Neural crest cell (in vitro differentiated cells): ENCODE results near the gene PRDM16. TPM values are rescaled to one million over a fixed set of nuclear protein-coding genes. Genes with fewer than 3 reads are reported as not detected.

Source experiments
- DNase-seq: peaks from one replicate; pipeline ENCODE4 v3.0.0; 2021; ENCODE audit warnings: low read depth, mixed read lengths, low spot score
- H3K27ac Mint-ChIP-seq: one replicate; pipeline ENCODE4 v1.8.0; 2021; ENCODE audit warnings: mild to moderate bottlenecking, mixed read lengths; ENCODE audit not compliant: unreplicated experiment
- H3K27me3 Mint-ChIP-seq: 2 replicates; pipeline ENCODE4 v1.8.0; 2021; ENCODE audit warnings: low read depth, mild to moderate bottlenecking, mixed read lengths
- H3K36me3 Mint-ChIP-seq: 2 replicates; pipeline ENCODE4 v1.8.0; 2021; ENCODE audit warnings: low read depth, mild to moderate bottlenecking, mixed read lengths
- H3K4me1 Mint-ChIP-seq: 2 replicates; pipeline ENCODE4 v1.8.0; 2021; ENCODE audit warnings: mixed read lengths
- H3K4me3 Mint-ChIP-seq: one replicate; pipeline ENCODE4 v1.8.0; 2021; ENCODE audit warnings: mild to moderate bottlenecking, mixed read lengths
- H3K9me3 Mint-ChIP-seq: 2 replicates; pipeline ENCODE4 v1.8.0; 2021; ENCODE audit warnings: mixed read lengths
- total RNA-seq: library from RNA; stranded (reverse); gene quantifications from 2 replicates; pipeline ENCODE4 v1.2.1, GENCODE V29; 2021
- TF ChIP-seq, protein P1 (sequence below): fragments of 200-600 bp; sonication (generic); conservative IDR thresholded peaks from 2 replicates; pipeline ENCODE4 v1.5.0; 2021; ENCODE audit warnings: antibody characterized with exemption, mild to moderate bottlenecking

The PRDM16 gene
- total RNA-seq, 1 donor from 2014 or later: 11.7 TPM

DNA sequence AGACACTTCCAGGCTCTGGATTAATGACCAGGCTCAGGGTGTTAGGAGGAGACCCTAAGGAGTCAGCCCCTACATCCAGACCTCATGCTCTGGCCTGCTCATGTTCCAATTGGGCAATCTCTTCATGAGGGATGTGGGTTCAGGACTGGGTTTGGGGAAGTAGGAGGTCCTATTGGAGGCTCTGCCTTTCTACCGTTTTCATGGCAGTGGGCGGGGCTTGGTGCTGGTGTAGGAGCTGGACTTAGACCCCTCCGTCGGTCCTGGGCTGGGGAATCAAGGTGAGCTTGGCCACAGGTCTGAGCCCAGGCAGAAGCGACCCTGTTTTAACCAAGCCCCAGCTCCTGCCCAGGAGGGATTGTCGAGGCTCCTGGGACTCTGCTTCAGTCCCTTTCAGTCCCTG lies 123.4 kb downstream of the PRDM16 start:
- Mint-ChIP-seq H3K27ac (no peak overlapping the region), H3K36me3 (no peaks in the 10 kb centered on the region), H3K4me1 (peaks cover 38% of the 10 kb centered on the region), H3K4me3 (no peak overlapping the region), H3K27me3 (peaks cover 3% of the 10 kb centered on the region), H3K9me3 (no peaks in the 10 kb centered on the region)
- DNase-seq: no peak
- TF ChIP-seq, protein P1, sequence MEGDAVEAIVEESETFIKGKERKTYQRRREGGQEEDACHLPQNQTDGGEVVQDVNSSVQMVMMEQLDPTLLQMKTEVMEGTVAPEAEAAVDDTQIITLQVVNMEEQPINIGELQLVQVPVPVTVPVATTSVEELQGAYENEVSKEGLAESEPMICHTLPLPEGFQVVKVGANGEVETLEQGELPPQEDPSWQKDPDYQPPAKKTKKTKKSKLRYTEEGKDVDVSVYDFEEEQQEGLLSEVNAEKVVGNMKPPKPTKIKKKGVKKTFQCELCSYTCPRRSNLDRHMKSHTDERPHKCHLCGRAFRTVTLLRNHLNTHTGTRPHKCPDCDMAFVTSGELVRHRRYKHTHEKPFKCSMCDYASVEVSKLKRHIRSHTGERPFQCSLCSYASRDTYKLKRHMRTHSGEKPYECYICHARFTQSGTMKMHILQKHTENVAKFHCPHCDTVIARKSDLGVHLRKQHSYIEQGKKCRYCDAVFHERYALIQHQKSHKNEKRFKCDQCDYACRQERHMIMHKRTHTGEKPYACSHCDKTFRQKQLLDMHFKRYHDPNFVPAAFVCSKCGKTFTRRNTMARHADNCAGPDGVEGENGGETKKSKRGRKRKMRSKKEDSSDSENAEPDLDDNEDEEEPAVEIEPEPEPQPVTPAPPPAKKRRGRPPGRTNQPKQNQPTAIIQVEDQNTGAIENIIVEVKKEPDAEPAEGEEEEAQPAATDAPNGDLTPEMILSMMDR: no peak

DNA sequence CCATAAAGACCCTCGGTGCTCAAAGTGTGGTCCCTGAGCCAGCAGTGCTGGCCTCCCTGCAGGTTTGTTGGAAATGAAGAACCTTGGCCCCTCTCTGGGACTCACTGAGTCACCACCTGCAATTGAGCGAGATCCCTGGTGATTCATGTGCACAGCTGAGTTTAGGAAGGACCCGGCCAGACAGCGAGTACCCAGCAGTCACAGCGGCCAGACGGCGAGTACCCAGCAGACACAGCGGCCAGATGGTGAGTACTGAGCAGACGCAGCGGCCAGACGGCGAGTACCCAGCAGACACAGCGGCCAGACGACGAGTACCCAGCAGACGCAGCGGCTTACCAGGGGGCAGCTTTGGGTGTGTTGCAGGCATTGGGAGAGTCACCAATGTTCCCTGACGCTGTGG lies 123.8 kb downstream of the PRDM16 start:
- H3K27ac Mint-ChIP-seq: no peak overlapping the region

DNA sequence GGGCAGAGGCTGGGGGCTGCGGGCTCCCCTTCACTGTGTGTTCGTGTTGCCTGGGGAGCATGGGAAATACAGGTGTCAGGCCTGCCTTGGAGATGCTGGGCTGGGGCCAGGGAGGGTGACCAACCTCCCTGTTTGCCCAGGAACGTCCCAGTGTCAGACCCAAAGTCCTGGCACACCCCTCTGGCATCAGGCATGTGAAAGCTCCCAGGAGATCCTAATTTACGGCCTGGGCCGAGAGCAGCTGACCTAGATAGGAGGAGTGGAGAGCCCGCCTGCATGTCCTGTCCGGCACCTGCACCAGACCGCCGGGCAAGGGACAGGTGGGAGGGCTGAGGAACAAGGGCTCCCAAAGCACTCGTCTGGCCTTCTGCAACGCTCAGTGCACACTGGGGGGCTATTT lies 124.8 kb downstream of the PRDM16 start:
- DNase-seq: no peak
- TF ChIP-seq, protein P1: no peak
- Mint-ChIP-seq H3K4me3 (no peak overlapping the region), H3K4me1 (peaks cover 37% of the 10 kb centered on the region), H3K27ac (no peak overlapping the region), H3K36me3 (no peaks in the 10 kb centered on the region), H3K27me3 (peaks cover 3% of the 10 kb centered on the region), H3K9me3 (no peaks in the 10 kb centered on the region)

More for the DNA sequence above, 123.8 kb downstream of the PRDM16 start:
- TF ChIP-seq, protein P1: no peak
- Mint-ChIP-seq H3K9me3 (no peaks in the 10 kb centered on the region), H3K36me3 (no peaks in the 10 kb centered on the region), H3K4me3 (no peak overlapping the region), H3K27me3 (peaks cover 3% of the 10 kb centered on the region), H3K4me1 (peaks cover 36% of the 10 kb centered on the region)
- DNase-seq: no peak

DNA sequence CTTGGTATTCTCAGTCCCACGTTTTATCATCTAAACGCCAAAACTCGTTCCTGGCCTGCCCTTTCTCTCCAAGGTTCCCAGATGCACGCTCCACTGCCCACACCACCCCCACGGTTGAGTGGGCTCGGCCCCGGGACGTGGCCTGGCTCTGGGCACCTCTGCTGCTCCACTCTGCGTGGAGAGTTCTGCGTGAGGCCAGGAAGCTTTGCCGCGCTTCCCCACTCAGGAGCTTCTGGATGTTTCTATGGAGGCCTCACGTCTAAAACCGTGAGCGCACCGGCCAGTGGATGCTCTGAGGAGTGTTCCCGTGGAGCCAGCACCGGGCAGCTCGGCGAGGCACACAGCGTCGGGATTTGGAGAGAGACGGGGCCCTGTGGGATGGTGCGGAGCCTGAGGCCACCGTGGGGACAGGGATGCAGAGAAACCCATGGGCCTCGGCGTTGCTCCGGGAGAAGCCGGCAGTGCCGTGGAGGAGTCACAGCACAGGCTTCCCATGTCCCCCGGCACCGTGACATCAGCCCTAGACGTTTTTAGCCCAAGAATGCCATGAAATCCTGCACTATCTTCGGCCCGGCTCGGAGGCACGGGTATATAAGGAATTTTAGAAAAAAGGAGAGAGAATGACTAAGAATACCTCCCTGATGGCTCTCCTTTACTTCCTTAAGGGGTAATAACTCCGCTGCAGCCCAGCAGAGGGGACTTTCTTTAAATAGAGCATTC lies 125.9 kb downstream of the PRDM16 start:
- no peak for DNase-seq
- Mint-ChIP-seq H3K36me3 (no peaks in the 10 kb centered on the region), H3K9me3 (no peaks in the 10 kb centered on the region), H3K27me3 (peaks cover 3% of the 10 kb centered on the region), H3K4me1 (peaks cover 37% of the 10 kb centered on the region), H3K27ac (no peak overlapping the region), H3K4me3 (no peak overlapping the region)
- TF ChIP-seq, protein P1: no peak

DNA sequence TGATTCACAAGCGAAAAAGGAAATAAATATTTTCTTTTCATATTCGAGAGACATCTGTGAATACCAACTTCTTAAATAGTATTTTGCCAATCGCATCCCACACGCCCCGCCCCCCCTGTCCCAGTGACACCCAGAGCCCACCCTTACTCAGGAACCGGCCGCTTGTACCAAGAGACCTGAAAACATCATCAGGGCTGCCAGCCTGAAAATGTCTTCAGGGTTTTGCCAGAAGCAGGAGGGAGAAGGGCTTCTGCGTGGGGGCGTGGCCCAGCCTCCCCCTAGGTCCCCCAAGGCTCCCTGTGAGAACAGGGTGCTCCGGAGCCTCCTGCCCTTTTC lies 126.4 kb downstream of the PRDM16 start:
- TF ChIP-seq, protein P1: no peak
- Mint-ChIP-seq H3K27me3 (peaks cover 3% of the 10 kb centered on the region), H3K4me3 (no peak overlapping the region), H3K4me1 (peaks cover 33% of the 10 kb centered on the region), H3K36me3 (no peaks in the 10 kb centered on the region), H3K9me3 (no peaks in the 10 kb centered on the region), H3K27ac (no peak overlapping the region)
- DNase-seq: no peak
